Stimulated activated CD4-positive, alpha-beta T cell treated with anti-CD3 and anti-CD28 coated beads, Interleukin-15, amount 100 ng/mL, for 1 hour (primary cell): ENCODE results near the gene HAO2.
"Not testable (repeated sequence)": the region's sequence is repeated elsewhere in the genome, so short reads cannot be mapped to it uniquely, and the experiment has no call there.

Source experiments
- DNase-seq, 2 donors: peaks; one replicate each; pipeline ENCODE4 v3.0.0-alpha.2; 2020; ENCODE audit warnings: low read depth in 1 of 2, low spot score in 1 of 2

HAO2 gene

DNA sequence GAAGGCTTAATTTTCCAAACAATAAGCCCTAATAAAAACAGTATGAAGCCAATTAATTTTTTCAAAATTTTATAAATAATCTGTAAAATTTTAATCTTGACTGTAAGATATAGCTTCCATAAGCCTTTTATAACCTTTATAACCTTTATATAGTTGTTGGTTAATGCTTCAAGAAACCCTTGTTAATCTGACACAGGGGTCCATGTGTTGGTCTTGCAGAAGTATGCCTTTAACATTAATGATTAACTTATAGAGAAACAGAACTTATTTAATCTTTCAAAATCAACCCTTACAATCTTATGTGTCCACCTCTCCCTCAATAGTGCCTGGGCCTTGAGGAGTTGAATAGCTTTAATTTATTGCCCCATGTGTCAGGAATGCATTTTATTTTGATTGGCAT lies 23.2 kb upstream of the HAO2 start:
- DNase-seq, result no peak

- DNase-seq, result no peak
Observed at GRCh38 chr1:119347858-119348257, 20.7 kb upstream of the HAO2 start.

GRCh38 chr1:119348941-119349340 lies 19.6 kb upstream of the HAO2 start:
- DNase-seq, result no peak

GRCh38 chr1:119350866-119351265 lies 17.7 kb upstream of the HAO2 start:
- DNase-seq, result not testable (repeated sequence)

DNA sequence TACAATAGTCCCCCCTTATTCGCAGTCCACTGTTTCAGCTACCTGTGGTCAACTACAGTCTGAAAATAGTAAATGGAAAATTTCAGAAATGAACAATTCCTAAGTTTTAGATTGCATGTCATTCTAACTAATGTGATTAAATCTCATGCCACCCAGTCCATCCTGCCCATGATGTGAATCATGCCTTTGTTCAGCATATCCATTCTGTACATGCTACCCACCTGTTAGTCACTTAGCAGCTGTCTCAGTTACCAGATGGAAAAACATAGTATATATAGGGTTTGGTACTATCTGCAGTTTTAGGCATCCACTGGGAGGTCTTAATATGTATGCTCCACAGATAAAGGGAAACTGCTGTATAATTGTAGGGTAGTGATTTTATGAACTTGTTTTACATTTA lies 16.6 kb upstream of the HAO2 start:
- DNase-seq, result no peak

- DNase-seq, result no peak
Observed at GRCh38 chr1:119353836-119354235, 14.7 kb upstream of the HAO2 start.

DNA sequence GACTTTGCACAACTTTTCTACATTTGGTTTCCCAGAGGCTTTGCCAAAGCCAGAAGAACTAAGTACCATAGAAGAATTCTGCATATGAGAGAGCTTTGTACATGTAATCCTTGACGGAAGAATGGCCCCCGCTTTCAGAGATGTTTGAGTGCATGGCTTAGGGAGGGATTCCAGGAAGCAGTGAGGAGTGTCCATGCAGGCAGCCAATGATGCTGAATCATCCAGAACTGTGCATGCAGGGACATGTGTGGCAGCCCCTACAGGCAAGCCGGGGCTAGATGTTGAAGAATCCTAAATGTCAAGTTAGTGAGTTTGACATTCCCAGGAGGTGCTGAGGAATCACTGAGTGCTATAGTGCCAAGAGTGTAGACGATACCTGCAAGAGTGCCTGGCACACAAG lies 9.9 kb upstream of the HAO2 start:
- DNase-seq, result no peak

DNA sequence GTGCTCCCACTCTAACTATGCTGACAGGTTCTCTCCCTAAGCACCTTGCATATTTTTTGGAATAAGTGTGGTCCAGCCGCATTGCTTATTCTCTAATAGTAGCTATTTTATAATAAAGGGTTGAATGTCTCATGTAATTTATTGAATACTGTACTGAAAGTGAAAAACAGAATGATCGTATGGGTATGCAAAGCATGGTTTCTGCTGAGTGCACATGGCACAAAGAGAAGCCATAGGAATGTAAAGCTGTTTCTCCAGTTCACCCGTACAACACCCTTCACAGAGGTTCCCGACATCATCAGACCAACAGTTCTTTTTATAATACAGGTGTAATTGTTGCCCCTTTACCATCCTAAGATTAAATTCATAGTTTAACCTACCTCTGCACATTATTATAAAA lies 8.9 kb upstream of the HAO2 start:
- DNase-seq, result no peak

GRCh38 chr1:119361205-119361604 lies 7.4 kb upstream of the HAO2 start:
- no peak for DNase-seq

GRCh38 chr1:119361620-119362344 lies 6.8 kb upstream of the HAO2 start:
- DNase-seq, result no peak

GRCh38 chr1:119363162-119363561 lies 5.4 kb upstream of the HAO2 start:
- DNase-seq, result no peak

GRCh38 chr1:119364640-119365039 lies 3.9 kb upstream of the HAO2 start:
- DNase-seq, result no peak

DNA sequence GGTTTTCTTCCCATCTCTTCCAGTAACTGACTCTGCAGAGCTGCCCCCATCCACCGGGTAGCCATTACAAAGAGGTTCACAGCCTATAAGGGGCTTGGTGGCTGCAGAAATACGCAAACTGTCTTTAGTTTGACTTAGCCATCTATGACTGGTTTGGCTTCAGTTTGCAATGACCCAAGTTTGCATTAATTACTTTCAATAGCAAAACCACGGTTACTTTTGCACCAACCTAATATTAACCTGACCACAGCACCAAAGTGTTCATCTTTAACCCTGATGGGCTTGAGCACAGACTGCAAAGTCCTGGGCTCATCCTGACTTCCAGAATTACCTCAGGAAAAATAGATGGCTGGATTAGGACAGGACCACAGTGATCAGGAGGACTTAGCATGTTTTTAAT lies 2.2 kb upstream of the HAO2 start:
- no peak for DNase-seq

- no peak for DNase-seq
Observed at GRCh38 chr1:119367432-119368124, 1.0 kb upstream of the HAO2 start.

- DNase-seq, result no peak
Observed at GRCh38 chr1:119370748-119371147, 2.2 kb downstream of the HAO2 start.

DNA sequence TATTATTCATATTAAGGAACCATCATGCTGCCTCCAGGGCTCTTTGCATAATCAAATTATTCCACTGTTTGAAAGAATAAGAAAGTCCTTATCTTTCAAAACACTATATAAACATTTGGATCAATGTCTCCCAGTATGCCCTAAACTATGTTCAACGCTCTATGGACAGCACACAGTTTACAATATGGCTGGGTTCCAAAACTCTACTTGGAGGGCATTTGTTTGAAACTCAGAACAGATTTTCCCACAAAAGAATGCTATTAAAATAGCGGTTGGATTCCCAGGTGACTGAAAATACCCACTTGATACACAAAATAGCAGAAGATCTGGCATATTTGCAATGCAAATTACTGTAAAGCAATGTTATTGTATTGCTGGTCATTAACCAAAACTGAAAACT lies 3.2 kb downstream of the HAO2 start:
- DNase-seq, result no peak

GRCh38 chr1:119372503-119373086 lies 4.0 kb downstream of the HAO2 start:
- no peak for DNase-seq

DNA sequence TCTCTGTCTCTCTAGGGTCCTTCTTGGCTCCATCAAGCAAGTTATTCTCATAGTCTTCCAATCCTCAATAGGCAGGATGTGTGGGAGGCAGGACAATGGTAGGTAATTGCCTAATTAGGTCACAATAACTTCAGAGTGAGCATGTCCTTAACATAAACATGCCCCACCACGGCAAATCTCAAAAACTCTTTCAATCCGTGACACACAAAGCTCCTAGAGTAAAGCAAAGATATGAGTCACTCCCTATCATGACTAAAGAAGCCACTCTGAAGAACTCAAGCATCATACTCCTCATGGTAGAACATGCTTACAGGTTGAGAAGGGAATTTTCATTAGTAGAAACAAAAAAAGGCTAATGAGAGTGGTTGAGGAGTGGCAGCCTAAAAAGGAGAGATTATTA lies 4.9 kb downstream of the HAO2 start:
- no peak for DNase-seq

DNA sequence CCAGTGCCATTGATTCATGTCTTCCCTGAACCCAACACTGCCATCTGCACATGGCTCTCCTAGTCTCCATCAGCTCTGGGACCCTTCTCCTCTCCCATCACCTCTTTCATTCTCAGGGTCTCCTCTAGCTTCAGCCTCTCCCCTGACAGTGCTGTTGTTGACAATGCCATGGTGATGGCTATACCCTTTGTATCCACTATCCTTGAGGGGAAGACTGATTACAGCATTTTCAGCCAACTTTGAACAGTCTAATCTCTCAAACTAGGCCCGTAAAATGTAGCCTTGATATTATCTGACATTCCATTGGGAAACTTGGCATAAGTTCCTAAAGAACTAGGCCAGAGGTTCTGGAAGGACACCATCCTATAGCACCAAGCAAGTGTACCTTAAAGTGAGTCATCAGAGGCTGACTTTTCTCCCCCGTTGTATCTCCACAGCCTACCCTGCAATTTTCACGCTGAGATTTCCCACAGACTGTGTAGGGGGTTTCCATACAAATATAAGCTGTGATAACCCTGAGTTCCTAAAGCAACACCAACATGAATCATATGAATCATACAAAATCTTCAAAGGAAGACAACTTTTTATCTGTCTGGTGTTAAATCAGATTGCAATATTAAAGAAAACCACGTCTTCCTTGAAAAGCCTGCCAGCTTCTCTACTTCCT lies 5.8 kb downstream of the HAO2 start:
- DNase-seq, result no peak

DNA sequence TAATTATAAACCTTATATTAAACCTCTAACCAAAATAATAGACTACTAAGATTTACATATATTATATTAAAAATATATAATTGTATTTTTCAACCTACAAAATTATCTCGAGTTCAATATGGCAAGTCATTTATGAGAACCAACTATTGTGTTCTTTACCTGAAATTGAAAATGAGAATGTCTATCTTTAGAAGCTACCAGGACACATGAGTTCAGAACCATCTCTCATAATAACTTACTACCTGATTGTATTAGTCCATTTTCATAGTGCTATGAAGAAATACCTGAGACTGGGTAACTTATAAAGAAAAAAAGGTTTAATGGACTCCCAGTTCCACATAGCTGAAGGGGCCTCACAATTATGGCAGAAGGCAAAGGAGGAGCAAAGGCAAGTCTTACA lies 6.8 kb downstream of the HAO2 start:
- no peak for DNase-seq

DNA sequence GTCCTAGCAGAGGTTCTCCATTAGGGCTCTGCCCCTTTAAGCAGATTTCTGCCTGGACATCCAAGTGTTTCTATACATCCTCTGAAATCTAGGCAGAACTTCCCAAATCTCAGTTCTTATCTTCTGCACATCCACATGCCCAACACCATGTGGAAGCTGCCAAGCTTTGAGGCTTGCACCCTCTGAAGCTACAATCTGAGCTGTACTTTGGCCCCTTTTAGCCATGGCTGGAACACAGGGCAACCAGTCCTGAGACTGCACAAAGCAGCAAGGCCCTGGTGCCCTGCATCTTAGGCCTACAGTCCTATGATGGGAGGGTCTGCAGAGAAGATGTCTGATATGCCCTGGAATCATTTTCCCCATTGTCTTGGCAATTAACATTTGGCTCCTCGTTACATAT lies 8.0 kb downstream of the HAO2 start:
- DNase-seq, result no peak

DNA sequence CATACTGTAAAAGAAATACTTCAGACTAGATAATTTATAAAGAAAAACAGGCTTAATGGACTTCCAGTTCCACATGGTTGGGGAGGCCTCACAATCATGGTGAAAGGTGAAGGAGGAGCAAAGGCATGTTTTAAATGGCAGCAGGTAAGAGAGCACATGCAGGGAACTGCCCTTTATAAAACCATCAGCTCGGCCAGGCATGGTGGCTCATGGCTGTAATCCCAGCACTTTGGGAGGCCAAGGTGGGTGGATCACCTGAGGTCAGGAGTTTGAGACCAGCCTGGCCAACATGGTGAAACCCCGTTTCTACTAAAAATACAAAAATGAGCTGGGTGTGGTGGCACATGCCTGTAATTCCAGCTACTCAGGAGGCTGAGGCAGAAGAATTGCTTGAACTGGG lies 9.0 kb downstream of the HAO2 start:
- DNase-seq, result not testable (repeated sequence)
